GM18499 (cell line): Measurements from ENCODE around the gene SOX9.

Experiments
- ATAC-seq: cut with Tn5 transposase; IDR thresholded peaks from one replicate; pipeline ENCODE4 v1.9.1; 2021; ENCODE audit warnings: moderate number of reproducible peaks; ENCODE audit not compliant: insufficient read depth, unreplicated experiment

SOX9 gene

GRCh38 chr17:72150632-72151460 lies 30.0 kb downstream of the SOX9 start:
- no peak for ATAC-seq

- no peak for ATAC-seq
These were observed 31.0 kb downstream of the SOX9 start for GRCh38 chr17:72151565-72152386.

GRCh38 chr17:72152387-72152929 lies 31.6 kb downstream of the SOX9 start:
- ATAC-seq: no peak

- no peak for ATAC-seq
These were observed 38.4 kb downstream of the SOX9 start for GRCh38 chr17:72158895-72159885.

GRCh38 chr17:72162569-72162968 lies 41.7 kb downstream of the SOX9 start:
- ATAC-seq: no peak

- ATAC-seq: no peak
These were observed 42.7 kb downstream of the SOX9 start for GRCh38 chr17:72163474-72163873.

- ATAC-seq: no peak
These were observed 43.4 kb downstream of the SOX9 start for GRCh38 chr17:72164158-72164739.

- no peak for ATAC-seq
These were observed 44.5 kb downstream of the SOX9 start for GRCh38 chr17:72165192-72165866.

- ATAC-seq: no peak
These were observed 45.1 kb downstream of the SOX9 start for GRCh38 chr17:72165867-72166439.

- ATAC-seq: no peak
These were observed 46.8 kb downstream of the SOX9 start for GRCh38 chr17:72167593-72167992.

- no peak for ATAC-seq
These were observed 49.0 kb downstream of the SOX9 start for GRCh38 chr17:72169823-72170222.

- no peak for ATAC-seq
These were observed 51.2 kb downstream of the SOX9 start for GRCh38 chr17:72171703-72172667.

GRCh38 chr17:72173499-72174116 lies 52.8 kb downstream of the SOX9 start:
- ATAC-seq: no peak

GRCh38 chr17:72175263-72175662 lies 54.4 kb downstream of the SOX9 start:
- ATAC-seq: no peak
